Stimulated activated effector memory CD8-positive, alpha-beta T cell treated with anti-CD3 and anti-CD28 coated beads, Interleukin-12 subunit alpha, Interleukin-12 subunit beta, amount 100 ng/mL, for 72 hours (primary cell): Measurements from ENCODE around the gene CCNY.

Experiments
- ATAC-seq: fragments of 150-1000 bp; cut with Tn5 transposase; 2 replicates; pipeline ENCODE4 v1.10.0; 2021
- DNase-seq, 2 donors: peaks; one replicate each; pipeline ENCODE4 v3.0.0; 2021 to 2022; ENCODE audit warnings: low spot score in 2 of 2
- H3K27ac Mint-ChIP-seq: one replicate; pipeline ENCODE4 v1.8.0; 2022; ENCODE audit warnings: mild to moderate bottlenecking, mixed read lengths
- H3K36me3 Mint-ChIP-seq: one replicate; pipeline ENCODE4 v1.8.0; 2022; ENCODE audit warnings: mild to moderate bottlenecking, mixed read lengths
- H3K4me1 Mint-ChIP-seq: one replicate; pipeline ENCODE4 v1.8.0; 2022; ENCODE audit warnings: mixed read lengths
- H3K4me3 Mint-ChIP-seq: one replicate; pipeline ENCODE4 v1.8.0; 2022; ENCODE audit warnings: mild to moderate bottlenecking, mixed read lengths
- H3K9me3 Mint-ChIP-seq: one replicate; pipeline ENCODE4 v1.8.0; 2022; ENCODE audit warnings: mixed read lengths

CCNY gene

DNA sequence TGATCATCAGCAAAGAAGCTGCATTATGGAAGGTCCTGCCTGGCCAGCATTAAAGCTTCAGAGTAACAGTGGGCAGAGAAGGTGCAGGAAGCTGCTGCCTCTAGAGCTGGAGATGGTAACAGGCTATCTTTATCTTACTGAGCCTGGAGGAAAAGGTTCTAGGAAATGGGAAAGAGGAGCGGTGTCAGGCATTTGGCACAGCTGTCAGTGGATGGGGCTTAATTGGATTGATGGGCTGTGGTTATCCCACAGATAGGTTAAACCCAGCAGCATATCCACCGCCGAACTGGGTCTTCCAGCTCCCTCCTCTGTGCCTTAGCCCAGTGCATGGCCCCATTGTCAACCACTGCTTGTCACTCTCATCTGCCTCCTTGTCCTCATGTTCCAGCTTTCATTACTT is 127.6 kb downstream of the CCNY start:
- Mint-ChIP-seq H3K4me1 (peaks cover 22% of the 10 kb centered on the region), H3K9me3 (no peaks in the 10 kb centered on the region), H3K4me3 (no peak overlapping the region), H3K36me3 (no peaks in the 10 kb centered on the region), H3K27ac (no peak overlapping the region)
- ATAC-seq (no peak), DNase-seq (no peak)

DNA sequence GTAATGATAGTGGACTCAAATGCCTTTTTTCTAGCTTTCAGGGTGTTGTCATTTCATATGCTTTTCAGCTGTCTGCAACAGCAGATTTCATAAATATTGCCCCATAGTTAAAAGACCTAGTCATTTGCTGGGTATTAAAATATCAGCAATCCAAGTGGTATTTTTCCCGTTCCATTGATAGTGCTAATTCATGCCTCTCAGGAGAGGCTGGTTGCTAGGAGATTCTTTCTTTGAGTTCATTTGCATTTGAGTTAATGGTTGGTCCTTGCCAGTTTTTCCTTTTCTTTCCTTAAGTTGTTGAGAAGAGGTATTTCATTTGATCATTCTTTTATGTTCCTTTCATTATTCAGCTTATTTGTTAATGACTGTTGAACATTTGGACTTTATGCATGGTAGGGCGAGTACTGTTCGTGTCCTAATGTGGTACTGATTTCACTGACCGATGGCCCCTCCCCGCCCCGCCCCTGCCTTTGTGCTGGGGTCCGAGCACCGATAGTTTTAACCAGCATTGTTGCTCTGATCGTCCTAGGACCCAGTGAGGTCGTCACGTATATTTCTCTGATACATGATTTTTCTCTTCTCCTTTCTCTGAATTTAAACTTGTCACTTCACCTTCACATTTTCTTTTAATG is 128.6 kb downstream of the CCNY start:
- no peak for ATAC-seq
- Mint-ChIP-seq H3K4me1 (peaks cover 22% of the 10 kb centered on the region), H3K4me3 (no peak overlapping the region), H3K9me3 (no peaks in the 10 kb centered on the region), H3K27ac (no peak overlapping the region), H3K36me3 (no peaks in the 10 kb centered on the region)
- no peak for DNase-seq

DNA sequence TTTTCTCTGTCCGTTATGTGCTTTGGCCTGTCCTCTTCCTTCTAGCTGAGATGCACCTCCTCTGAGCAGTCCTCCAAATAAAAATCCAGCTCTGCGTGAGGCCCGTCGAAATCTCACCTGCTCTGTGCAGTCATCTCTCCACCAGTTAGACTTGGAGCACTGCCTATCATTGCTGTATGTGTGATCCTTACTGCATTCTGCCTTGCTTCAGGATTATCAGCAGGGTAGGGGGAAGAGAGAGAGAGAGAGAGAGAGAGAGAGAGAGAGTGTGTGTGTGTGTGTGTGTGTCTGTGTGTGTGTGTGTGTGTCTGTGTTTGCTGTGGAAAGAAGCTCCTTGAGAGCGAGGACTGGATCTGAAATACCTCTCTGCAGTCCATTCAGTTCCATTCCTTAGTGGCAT is 129.4 kb downstream of the CCNY start:
- Mint-ChIP-seq H3K4me3 (no peak overlapping the region), H3K36me3 (no peaks in the 10 kb centered on the region), H3K9me3 (no peaks in the 10 kb centered on the region), H3K4me1 (peaks cover 23% of the 10 kb centered on the region), H3K27ac (no peak overlapping the region)
- DNase-seq (no peak), ATAC-seq (no peak)

DNA sequence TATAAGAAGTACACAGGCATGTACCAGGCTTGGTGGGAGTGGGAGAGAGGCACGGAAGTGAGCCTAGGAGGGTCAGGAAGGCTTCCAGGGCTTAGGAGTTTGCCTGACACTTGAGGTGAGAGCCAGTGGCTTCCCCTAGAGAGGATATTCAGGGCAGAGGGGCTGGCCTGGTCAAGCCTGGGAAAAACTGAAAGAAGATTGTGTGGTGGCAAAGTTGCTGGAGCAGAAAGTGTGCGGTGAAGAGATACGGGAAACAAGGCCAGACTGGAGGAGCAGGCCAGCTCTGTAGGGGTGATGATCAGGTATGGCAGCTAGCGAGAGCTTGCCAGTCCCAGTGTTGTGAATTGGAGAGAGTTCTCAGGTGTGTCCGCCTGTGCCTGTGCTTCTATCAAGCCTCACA is 129.9 kb downstream of the CCNY start:
- Mint-ChIP-seq H3K4me3 (no peak overlapping the region), H3K27ac (no peak overlapping the region), H3K36me3 (no peaks in the 10 kb centered on the region), H3K9me3 (no peaks in the 10 kb centered on the region), H3K4me1 (peaks cover 28% of the 10 kb centered on the region)
- DNase-seq, result no peak
- ATAC-seq, result no peak

DNA sequence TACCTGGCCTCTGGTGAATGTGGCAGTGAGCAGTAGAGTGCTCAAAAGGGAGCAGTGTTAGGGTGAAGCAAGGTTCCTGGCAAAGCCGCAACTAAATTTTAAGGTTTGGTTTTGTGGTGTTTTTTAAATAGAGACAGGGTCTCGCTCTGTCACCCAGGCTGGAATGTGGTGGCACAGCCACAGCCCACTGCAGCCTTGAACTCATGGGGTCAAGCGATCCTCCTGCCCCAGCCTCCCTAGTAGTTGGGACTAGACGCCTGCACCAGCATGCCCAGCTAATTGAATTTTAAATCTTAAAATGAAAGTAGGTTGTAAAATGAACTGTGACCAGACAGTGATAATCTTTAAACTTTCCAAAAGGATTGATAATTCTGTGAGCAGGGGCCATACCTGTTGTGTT is 130.4 kb downstream of the CCNY start:
- Mint-ChIP-seq H3K4me3 (no peak overlapping the region), H3K36me3 (no peaks in the 10 kb centered on the region), H3K9me3 (no peaks in the 10 kb centered on the region), H3K4me1 (peaks cover 29% of the 10 kb centered on the region), H3K27ac (no peak overlapping the region)
- DNase-seq, result no peak
- ATAC-seq, result no peak

DNA sequence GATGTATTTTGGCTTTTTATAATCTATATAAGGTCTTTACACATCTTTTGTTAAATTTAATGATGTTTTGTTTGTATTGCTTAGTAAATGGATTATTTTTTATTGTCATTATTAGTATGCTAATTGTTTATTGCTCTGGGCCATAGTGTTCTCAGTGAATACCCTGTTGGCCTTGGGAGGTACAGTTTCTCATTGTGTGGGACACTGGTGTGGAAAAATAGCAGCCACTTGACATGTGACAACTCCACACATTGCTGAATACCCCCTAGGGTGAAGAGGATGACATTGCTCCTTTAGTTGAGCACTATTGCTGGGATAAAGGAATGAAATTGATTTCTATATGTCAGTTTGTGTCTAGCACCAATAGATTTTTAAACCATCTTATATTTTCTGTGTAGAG is 130.9 kb downstream of the CCNY start:
- no peak overlapping the region for H3K27ac Mint-ChIP-seq
- ATAC-seq (no peak), DNase-seq (no peak)
- H3K4me3 Mint-ChIP-seq, result no peak overlapping the region
- H3K36me3 Mint-ChIP-seq, result no peaks in the 10 kb centered on the region
- H3K9me3 Mint-ChIP-seq, result no peaks in the 10 kb centered on the region
- H3K4me1 Mint-ChIP-seq, result peaks cover 29% of the 10 kb centered on the region

DNA sequence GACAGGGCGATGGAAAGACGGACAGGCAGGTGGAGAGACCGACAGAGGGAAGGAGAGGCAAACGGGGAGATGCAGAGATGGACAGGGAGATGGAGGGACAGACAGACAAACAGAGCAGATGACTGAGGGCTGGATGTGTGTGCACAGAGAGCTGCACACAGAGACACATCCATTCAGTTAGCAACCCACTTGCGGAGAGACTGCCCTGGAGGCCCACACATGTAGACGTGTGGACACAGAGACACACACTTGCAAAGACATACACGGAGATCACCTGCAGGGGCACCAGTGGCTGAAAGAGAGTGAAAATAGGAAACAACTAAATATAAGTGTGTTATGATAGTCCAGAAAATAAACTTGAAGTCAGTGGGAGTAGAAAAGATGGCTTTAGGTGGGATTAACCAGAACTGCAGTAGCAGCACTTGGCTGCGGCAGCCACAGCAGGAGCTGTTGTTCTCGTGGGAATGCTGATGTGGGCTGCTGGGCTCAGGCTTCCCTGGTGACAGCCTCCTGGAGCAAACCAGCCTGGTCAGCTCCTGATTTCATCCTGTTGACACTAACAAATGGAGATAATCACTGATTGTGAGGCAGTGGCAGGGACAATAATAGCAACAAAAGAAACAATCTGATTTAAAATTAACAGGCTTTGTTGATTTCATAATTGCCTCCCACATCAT is 134.1 kb downstream of the CCNY start:
- Mint-ChIP-seq H3K4me3 (no peak overlapping the region), H3K27ac (peak overlapping the region; percentile 67), H3K9me3 (no peaks in the 10 kb centered on the region), H3K36me3 (no peaks in the 10 kb centered on the region), H3K4me1 (peaks cover 29% of the 10 kb centered on the region)
- ATAC-seq, result no peak
- DNase-seq, result no peak

DNA sequence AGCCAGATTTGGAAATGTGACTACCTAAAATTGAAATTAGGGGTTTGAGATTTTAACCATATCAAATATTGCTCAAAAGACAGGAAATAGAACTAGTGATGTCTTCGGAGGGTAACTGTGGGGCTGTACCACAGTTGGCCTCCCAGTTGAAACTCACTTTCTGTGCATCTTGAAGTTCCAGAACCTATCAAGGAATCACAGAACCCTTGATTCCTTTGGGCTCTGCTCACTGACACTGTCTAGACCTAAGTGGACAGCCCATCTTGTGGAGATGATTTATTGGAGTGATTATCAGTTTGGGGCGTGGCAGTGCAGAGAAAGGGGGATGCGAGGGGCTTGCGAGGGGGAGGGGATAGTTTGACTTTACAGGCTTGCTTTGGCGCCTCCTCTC is 134.6 kb downstream of the CCNY start:
- Mint-ChIP-seq H3K9me3 (no peaks in the 10 kb centered on the region), H3K4me1 (peaks cover 29% of the 10 kb centered on the region), H3K4me3 (no peak overlapping the region), H3K36me3 (no peaks in the 10 kb centered on the region), H3K27ac (no peak overlapping the region)
- DNase-seq, result no peak
- no peak for ATAC-seq

DNA sequence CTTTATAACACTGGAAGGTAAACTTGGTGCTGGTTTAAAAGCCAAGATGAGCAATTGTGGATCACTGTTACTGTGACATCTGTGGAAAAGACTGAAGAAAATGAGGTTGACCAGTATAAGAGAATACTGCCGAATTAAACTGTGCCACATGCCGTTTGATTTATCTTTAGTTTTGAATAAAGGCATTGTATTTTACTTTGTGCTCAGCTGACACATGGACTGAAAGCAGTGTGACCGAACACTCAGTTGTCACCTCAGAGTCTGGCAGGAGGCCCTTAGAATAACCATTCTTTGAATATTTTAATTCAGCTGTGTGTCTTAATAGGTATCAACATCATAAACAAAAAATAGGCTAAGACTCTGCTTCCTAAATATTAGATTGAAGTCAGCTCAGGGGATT is 135.1 kb downstream of the CCNY start:
- no peak for DNase-seq
- Mint-ChIP-seq H3K4me1 (peaks cover 29% of the 10 kb centered on the region), H3K36me3 (no peaks in the 10 kb centered on the region), H3K4me3 (no peak overlapping the region), H3K27ac (no peak overlapping the region), H3K9me3 (no peaks in the 10 kb centered on the region)
- ATAC-seq, result no peak

DNA sequence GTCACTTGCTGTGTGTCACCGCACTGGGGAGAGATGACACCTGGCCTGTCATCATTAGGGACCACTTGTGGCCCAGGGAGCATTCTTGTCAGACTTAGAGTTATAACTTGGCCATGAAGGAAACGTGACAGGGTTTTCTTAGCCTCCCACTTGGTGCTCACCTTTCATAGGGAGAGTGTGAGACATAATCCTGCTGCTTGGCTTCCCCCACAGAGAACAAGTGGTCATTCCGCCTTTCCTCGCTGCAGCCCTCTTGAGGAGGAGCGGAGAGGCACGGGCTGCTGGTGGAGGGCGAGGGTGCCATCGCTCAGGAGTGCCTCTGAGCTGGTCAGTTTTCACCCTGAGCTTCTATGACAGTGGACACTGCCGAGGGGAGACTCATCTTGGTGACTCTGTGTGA is 143.8 kb downstream of the CCNY start:
- Mint-ChIP-seq H3K4me3 (no peak overlapping the region), H3K27ac (peak overlapping the region; percentile 58), H3K4me1 (peaks cover 20% of the 10 kb centered on the region), H3K36me3 (peaks cover 5% of the 10 kb centered on the region), H3K9me3 (no peaks in the 10 kb centered on the region)
- ATAC-seq (no peak), DNase-seq (no peak)

DNA sequence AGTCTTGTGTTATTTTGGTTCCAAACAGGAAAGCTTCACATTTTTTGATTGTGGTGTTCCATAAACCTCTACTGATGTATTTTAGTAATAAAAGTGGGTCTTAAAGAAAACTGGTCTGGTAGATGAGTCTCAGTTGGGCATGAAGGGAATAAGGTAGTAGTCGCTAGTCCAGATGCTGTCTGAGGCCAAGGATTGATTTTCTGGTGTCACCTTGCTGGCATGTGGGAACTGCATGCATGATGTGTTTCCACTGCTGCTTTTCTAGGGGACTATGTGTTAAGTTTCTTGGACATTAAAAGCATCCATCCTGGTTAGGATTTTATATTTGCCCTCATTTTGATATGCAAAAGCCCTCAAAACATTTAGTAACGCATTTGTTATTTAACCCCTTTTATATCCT is 145.1 kb downstream of the CCNY start:
- DNase-seq (no peak), ATAC-seq (no peak)
- Mint-ChIP-seq H3K4me3 (no peak overlapping the region), H3K27ac (peak overlapping the region; percentile 54), H3K9me3 (no peaks in the 10 kb centered on the region), H3K36me3 (peaks cover 13% of the 10 kb centered on the region), H3K4me1 (peaks cover 27% of the 10 kb centered on the region)

DNA sequence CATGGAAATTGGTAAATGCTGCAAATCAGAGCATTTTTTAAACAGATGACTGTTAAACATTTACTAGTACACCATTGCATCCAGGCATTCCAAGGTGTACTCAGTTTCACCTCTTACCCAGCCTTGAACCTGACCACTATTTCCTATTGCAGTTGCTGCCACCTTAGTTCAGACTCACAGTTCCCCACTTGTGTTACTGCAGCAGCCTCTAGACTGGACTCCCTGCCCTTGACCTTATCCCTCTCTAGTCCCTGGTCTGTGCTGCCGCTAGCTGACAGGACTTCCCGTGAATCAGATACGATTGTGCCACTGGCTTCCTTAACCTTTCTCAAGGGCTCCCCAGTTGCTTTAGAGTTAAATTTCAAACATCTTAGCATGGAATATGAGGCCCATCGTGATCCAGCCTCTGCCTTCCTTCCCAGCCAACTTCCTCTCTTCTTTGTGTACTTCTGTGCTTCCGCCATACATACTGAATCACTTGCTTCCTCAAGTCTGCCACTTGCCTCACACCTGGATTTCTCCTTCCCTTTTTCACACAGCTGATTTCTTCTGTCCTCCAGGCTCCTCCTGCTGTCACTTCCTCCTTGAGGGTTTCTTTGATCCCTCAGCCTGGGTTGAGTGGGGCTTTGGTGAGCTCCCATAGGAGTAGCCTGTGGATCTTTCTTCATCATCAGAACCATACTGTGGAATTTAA is 150.1 kb downstream of the CCNY start:
- no peak overlapping the region for H3K4me3 Mint-ChIP-seq
- H3K36me3 Mint-ChIP-seq, result peaks cover 20% of the 10 kb centered on the region
- H3K4me1 Mint-ChIP-seq, result peaks cover 30% of the 10 kb centered on the region
- DNase-seq (no peak), ATAC-seq (no peak)
- no peak overlapping the region for H3K27ac Mint-ChIP-seq
- H3K9me3 Mint-ChIP-seq, result no peaks in the 10 kb centered on the region

DNA sequence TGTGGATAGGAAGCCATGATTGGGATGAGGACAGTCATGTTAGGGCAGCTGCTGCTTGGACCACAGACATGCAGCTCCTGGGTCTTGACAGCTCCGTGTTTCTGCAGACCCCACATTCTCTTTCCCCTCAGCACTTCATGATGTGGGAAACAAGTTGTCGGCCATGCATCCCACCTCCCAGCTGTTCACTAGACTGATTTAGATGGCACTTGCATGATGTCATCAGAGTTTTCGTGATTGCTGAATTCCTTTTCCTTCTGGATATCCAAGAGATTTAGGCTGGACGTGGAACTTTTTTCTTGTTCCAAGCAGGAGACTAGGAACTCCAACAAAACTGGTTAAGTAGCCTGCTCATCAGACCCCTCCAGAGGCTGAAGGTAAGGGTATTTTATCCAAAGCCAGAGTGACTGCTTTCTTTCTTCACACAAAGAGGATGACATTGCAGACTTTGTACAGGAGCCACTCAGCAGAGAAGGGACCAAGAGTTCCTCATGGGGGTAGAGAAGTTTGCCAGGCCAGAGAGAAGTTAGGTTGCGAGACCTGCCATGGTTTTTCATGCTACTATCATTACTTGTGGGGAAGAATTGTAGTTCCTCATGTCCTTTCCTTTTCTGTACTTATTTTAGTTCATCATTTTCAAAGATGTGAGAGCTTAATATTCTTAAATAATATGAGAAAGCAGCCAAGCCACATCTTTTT is 151.2 kb downstream of the CCNY start:
- ATAC-seq (no peak), DNase-seq (no peak)
- Mint-ChIP-seq H3K9me3 (no peaks in the 10 kb centered on the region), H3K27ac (no peak overlapping the region), H3K4me3 (no peak overlapping the region), H3K4me1 (peaks cover 31% of the 10 kb centered on the region), H3K36me3 (peaks cover 20% of the 10 kb centered on the region)

DNA sequence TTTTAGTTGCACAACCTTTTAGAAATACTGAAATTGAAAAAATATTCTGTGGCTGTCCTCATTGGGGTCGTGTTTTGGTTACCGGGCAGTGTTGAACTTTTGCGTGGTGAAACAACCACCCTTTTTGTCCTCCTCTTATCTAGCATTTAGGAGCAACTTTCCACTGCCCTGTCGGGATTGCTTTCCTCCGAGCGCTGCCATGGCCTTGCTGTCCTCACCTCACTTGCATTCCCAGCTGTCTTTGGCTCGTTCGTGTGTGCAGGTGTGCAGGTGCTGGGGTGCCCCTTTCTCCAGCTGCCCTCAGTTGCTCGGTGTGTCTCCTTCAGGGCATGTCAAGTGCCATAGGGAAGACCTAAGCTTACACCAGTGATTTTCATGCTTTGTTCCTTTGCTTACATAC is 151.9 kb downstream of the CCNY start:
- Mint-ChIP-seq H3K36me3 (peaks cover 18% of the 10 kb centered on the region), H3K27ac (no peak overlapping the region), H3K4me3 (no peak overlapping the region), H3K4me1 (peaks cover 32% of the 10 kb centered on the region), H3K9me3 (no peaks in the 10 kb centered on the region)
- ATAC-seq, result no peak
- DNase-seq, result no peak

DNA sequence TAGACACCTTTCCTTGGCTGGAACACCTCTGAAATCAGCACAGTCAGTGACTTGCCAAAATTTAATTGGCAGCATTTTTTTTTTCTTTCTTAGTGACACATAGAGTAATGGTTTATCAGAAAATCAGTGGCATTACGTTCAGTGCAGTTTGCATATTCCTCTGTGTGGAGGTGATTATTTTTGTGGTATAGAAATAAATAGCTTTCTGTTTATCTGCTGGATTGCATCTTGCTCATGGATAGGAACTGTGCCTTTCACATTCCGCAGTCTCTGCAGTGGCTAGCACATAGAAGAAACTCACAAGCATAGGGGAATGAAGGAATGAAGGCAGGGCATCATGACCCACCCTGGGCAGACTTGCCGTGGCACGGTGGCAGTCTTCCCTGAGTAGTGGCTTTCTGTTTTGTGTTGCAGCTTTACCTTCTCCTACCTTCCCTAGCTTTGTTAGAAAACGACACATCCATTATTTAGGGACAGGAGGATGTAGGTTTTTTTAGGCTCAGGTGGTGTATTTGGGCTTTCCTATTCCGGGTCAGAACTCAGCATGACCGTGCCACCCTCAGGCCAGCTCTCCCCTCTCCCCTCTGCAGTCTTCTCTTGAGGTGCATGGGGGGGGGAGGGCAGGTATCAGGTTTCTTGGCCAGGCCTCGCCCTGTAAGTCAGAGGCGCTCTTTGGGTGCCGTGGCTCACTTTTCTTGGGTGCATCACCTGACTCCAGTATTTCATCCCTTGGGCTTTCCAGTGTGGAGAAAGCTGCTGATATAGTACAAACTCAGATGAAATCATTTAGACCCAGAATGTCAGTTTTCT is 156.3 kb downstream of the CCNY start:
- peaks cover 42% of the 10 kb centered on the region for H3K4me1 Mint-ChIP-seq
- H3K27ac Mint-ChIP-seq, result no peak overlapping the region
- H3K4me3 Mint-ChIP-seq, result no peak overlapping the region
- DNase-seq (no peak), ATAC-seq (no peak)
- H3K36me3 Mint-ChIP-seq, result peaks cover 5% of the 10 kb centered on the region
- H3K9me3 Mint-ChIP-seq, result no peaks in the 10 kb centered on the region
